WTC11 (cell line): Measurements from ENCODE around the gene C1QTNF12. TPM values are rescaled to one million over a fixed set of nuclear protein-coding genes. Genes with fewer than 3 reads are reported as not detected.

Experiments
- ATAC-seq: fragments of 200-7000 bp; cut with Tn5 transposase; 2 replicates; pipeline ENCODE4 v1.10.0; 2021; ENCODE audit warnings: mild to moderate bottlenecking, moderate library complexity
- CTCF ChIA-PET: fragments of 300-600 bp; sonication (Branson Sonifier 250); formaldehyde crosslinking; loops from one replicate; lab custom pipeline; 2021; ENCODE audit warnings: antibody characterized with exemption; lab: Charles Lee
- POLR2A ChIA-PET: fragments of 350-600 bp; sonication (Branson Sonifier 250); formaldehyde crosslinking; loops from one replicate; lab custom pipeline; 2021; ENCODE audit warnings: antibody characterized with exemption; lab: Charles Lee
- DNase-seq: peaks from one replicate; pipeline ENCODE4 v3.0.0; 2021; ENCODE audit warnings: low spot score
- H3K27ac Mint-ChIP-seq: 2 replicates; pipeline ENCODE4 v1.8.0; 2021; ENCODE audit warnings: mixed read lengths
- H3K27me3 Mint-ChIP-seq: 2 replicates; pipeline ENCODE4 v1.8.0; 2021; ENCODE audit warnings: low read depth, mild to moderate bottlenecking, moderate library complexity, mixed read lengths
- H3K36me3 Mint-ChIP-seq: 2 replicates; pipeline ENCODE4 v1.8.0; 2021; ENCODE audit warnings: mixed read lengths
- H3K4me1 Mint-ChIP-seq: 2 replicates; pipeline ENCODE4 v1.8.0; 2022; ENCODE audit warnings: mixed read lengths
- H3K4me3 Mint-ChIP-seq: 2 replicates; pipeline ENCODE4 v1.8.0; 2021; ENCODE audit warnings: mild to moderate bottlenecking, moderate library complexity, mixed read lengths
- H3K9me3 Mint-ChIP-seq: 2 replicates; pipeline ENCODE4 v1.8.0; 2021; ENCODE audit warnings: mixed read lengths
- CBFB ChIP-seq: sonication (generic); formaldehyde crosslinking; IDR thresholded peaks from 2 replicates; pipeline ENCODE4 v1.8.1; 2022; ENCODE audit warnings: mild to moderate bottlenecking, low read depth, missing genetic modification reagents
- CREB1 ChIP-seq: sonication (generic); formaldehyde crosslinking; IDR thresholded peaks from 2 replicates; pipeline ENCODE4 v1.8.0; 2023; ENCODE audit warnings: mild to moderate bottlenecking, missing genetic modification reagents
- CREM ChIP-seq: sonication (generic); formaldehyde crosslinking; IDR thresholded peaks from 2 replicates; pipeline ENCODE4 v1.8.1; 2022; ENCODE audit warnings: mild to moderate bottlenecking, missing genetic modification reagents, moderate library complexity
- EMX1 ChIP-seq: fragments of 250-450 bp; sonication (Bioruptor Pico); IDR thresholded peaks from 2 replicates; pipeline ENCODE4 v1.8.0; 2021; ENCODE audit warnings: mild to moderate bottlenecking
- FOXP1 ChIP-seq: sonication (generic); formaldehyde crosslinking; IDR thresholded peaks from 2 replicates; pipeline ENCODE4 v1.8.0; 2022; ENCODE audit warnings: missing genetic modification reagents, mild to moderate bottlenecking, moderate library complexity, borderline replicate concordance
- IRF1 ChIP-seq: sonication (generic); formaldehyde crosslinking; IDR thresholded peaks from 2 replicates; pipeline ENCODE4 v1.8.0; 2023; ENCODE audit warnings: missing genetic modification reagents
- NFE2L1 ChIP-seq: sonication (generic); formaldehyde crosslinking; IDR thresholded peaks from 2 replicates; pipeline ENCODE4 v1.8.1; 2023; ENCODE audit warnings: missing genetic modification reagents
- NR3C1 ChIP-seq: sonication (generic); formaldehyde crosslinking; conservative IDR thresholded peaks from 2 replicates; pipeline ENCODE4 v1.8.1; 2023; ENCODE audit warnings: low read depth, mild to moderate bottlenecking, missing genetic modification reagents
- PRRX2 ChIP-seq: fragments of 250-450 bp; sonication (Bioruptor Pico); IDR thresholded peaks from 2 replicates; pipeline ENCODE4 v1.8.0; 2021; ENCODE audit warnings: mild to moderate bottlenecking
- SOX15 ChIP-seq: fragments of 250-450 bp; sonication (Bioruptor Pico); IDR thresholded peaks from 2 replicates; pipeline ENCODE4 v1.9.0; 2021; ENCODE audit warnings: mild to moderate bottlenecking
- STAT6 ChIP-seq: sonication (generic); formaldehyde crosslinking; conservative IDR thresholded peaks from 2 replicates; pipeline ENCODE4 v1.8.1; 2023; ENCODE audit warnings: mild to moderate bottlenecking, low read depth, missing genetic modification reagents, moderate library complexity
- TP53 ChIP-seq: sonication (generic); formaldehyde crosslinking; IDR thresholded peaks from 2 replicates; pipeline ENCODE4 v1.8.1; 2023; ENCODE audit warnings: mild to moderate bottlenecking, missing genetic modification reagents
- ZBTB21 ChIP-seq: sonication (generic); formaldehyde crosslinking; IDR thresholded peaks from 2 replicates; pipeline ENCODE4 v1.8.1; 2023; ENCODE audit warnings: mild to moderate bottlenecking, missing genetic modification reagents, borderline replicate concordance
- ZNF416 ChIP-seq: fragments of 250-450 bp; sonication (Bioruptor Pico); IDR thresholded peaks from 2 replicates; pipeline ENCODE4 v1.9.0; 2021; ENCODE audit warnings: mild to moderate bottlenecking, inconsistent platforms
- ZNF423 ChIP-seq: fragments of 250-450 bp; sonication (Bioruptor Pico); IDR thresholded peaks from 2 replicates; pipeline ENCODE4 v2.1.2; 2022; ENCODE audit warnings: mild to moderate bottlenecking, moderate library complexity
- total RNA-seq: library from RNA; stranded (reverse); gene quantifications from 3 replicates; pipeline ENCODE4 v1.2.3, GENCODE V29; 2021
- TF ChIP-seq, protein P1 (sequence below): sonication (generic); formaldehyde crosslinking; IDR thresholded peaks from 2 replicates; pipeline ENCODE4 v1.8.1; 2022; ENCODE audit warnings: missing genetic modification reagents, borderline replicate concordance
- TF ChIP-seq, protein P2 (sequence below): fragments of 250-450 bp; sonication (Bioruptor Pico); IDR thresholded peaks from 2 replicates; pipeline ENCODE4 v1.8.0; 2021; ENCODE audit warnings: mild to moderate bottlenecking
- TF ChIP-seq, protein P3 (sequence below): sonication (generic); formaldehyde crosslinking; IDR thresholded peaks from 2 replicates; pipeline ENCODE4 v1.8.0; 2022; ENCODE audit warnings: mild to moderate bottlenecking, missing genetic modification reagents

C1QTNF12 gene
- total RNA-seq, 1 experiment from 2014 or later, result 10.3 TPM

GRCh38 chr1:1218524-1219200 is 27.9 kb downstream of the C1QTNF12 start:
- DNase-seq (no peak), ATAC-seq (no peak)
- H3K36me3 Mint-ChIP-seq, result peaks cover 9% of the 10 kb centered on the region
- no peaks in the 10 kb centered on the region for H3K4me1 Mint-ChIP-seq
- H3K4me3 Mint-ChIP-seq, result no peak overlapping the region
- no peak overlapping the region for H3K27ac Mint-ChIP-seq
- ChIA-PET CTCF (interaction anchor here (0.8 to 1.2 kb wide), 2 partner anchors 72 to 217 kb away, joined by 3 read pairs; no protein-coding TSS in a partner anchor), POLR2A (no interaction called here)
- no peaks in the 10 kb centered on the region for H3K27me3 Mint-ChIP-seq
- H3K9me3 Mint-ChIP-seq, result no peaks in the 10 kb centered on the region
- TF ChIP-seq, protein P1, sequence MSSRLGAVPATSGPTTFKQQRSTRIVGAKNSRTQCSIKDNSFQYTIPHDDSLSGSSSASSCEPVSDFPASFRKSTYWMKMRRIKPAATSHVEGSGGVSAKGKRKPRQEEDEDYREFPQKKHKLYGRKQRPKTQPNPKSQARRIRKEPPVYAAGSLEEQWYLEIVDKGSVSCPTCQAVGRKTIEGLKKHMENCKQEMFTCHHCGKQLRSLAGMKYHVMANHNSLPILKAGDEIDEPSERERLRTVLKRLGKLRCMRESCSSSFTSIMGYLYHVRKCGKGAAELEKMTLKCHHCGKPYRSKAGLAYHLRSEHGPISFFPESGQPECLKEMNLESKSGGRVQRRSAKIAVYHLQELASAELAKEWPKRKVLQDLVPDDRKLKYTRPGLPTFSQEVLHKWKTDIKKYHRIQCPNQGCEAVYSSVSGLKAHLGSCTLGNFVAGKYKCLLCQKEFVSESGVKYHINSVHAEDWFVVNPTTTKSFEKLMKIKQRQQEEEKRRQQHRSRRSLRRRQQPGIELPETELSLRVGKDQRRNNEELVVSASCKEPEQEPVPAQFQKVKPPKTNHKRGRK (CRISPR knock-in tag), result no peak
- TF ChIP-seq FOXP1 (CRISPR knock-in tag) (no peak), CREB1 (CRISPR knock-in tag) (no peak), NFE2L1 (no peak), CREM (CRISPR knock-in tag) (no peak), ZBTB21 (CRISPR knock-in tag) (no peak), CBFB (no peak), ZNF416 (CRISPR knock-in tag) (no peak), PRRX2 (CRISPR knock-in tag) (no peak), IRF1 (CRISPR knock-in tag) (no peak), NR3C1 (CRISPR knock-in tag) (no peak), TP53 (CRISPR knock-in tag) (no peak), EMX1 (no peak), STAT6 (CRISPR knock-in tag) (no peak), SOX15 (CRISPR knock-in tag) (no peak)
- TF ChIP-seq, protein P2, sequence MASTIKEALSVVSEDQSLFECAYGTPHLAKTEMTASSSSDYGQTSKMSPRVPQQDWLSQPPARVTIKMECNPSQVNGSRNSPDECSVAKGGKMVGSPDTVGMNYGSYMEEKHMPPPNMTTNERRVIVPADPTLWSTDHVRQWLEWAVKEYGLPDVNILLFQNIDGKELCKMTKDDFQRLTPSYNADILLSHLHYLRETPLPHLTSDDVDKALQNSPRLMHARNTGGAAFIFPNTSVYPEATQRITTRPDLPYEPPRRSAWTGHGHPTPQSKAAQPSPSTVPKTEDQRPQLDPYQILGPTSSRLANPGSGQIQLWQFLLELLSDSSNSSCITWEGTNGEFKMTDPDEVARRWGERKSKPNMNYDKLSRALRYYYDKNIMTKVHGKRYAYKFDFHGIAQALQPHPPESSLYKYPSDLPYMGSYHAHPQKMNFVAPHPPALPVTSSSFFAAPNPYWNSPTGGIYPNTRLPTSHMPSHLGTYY (CRISPR knock-in tag), result no peak
- TF ChIP-seq, protein P3, sequence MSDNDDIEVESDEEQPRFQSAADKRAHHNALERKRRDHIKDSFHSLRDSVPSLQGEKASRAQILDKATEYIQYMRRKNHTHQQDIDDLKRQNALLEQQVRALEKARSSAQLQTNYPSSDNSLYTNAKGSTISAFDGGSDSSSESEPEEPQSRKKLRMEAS, result no peak

DNA sequence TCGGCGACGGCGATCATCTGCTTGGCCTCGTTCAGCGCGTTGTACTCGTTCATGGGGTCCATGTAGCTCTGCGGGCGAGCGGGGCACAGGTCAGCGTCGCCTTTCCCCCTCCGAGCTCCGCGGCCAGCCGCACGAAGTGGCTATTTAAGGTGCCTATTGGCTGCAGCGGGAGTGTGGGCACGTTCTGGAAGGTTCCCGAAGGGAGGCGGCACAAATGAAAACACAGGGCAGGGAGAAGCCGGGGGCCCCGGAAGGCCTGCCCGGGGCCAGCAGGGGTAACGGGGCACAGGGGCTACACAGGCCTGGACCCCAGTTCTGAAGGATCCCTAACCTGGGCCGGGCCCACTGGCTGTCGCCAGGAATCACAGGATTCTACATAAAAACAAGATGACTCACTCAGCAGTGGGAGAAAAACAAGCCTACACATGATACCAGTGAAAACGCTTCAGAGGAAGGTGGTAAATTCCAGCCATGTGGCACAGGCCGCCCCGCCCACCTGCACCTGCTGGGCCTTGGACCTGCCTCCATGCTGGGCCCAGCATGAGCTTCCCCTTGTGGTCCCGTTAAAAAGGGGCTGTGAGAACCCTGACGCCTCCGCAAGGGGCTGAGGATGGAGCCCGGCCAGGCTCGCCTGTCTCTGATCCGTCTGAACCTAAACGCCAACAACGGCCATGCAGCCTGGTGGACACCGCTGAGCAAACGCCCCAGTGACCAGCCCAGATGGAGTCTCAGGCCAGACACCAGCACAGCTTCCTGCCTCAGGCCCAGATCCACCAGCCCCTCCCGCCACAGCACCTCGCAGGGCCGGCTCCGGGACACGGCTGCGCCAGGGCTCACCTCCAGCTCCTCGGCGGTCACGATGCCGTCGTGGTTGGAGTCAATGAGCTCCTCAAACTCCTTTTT is 28.6 kb downstream of the C1QTNF12 start:
- CTCF ChIA-PET, result interaction anchor here (0.8 to 1.2 kb wide), 2 partner anchors 71 to 216 kb away, joined by 3 read pairs; no protein-coding TSS in a partner anchor
- POLR2A ChIA-PET, result interaction anchor here (0.6 kb wide), 1 partner anchor 77 kb away, joined by 3 read pairs; no protein-coding TSS in a partner anchor

More for the DNA sequence above, 28.6 kb downstream of the C1QTNF12 start:
- Mint-ChIP-seq H3K4me1 (no peaks in the 10 kb centered on the region), H3K4me3 (no peak overlapping the region)
- no peak for DNase-seq
- TF ChIP-seq ZNF423 (CRISPR knock-in tag) (peak; percentile 50; the same call in 1 of the 2 replicates), ZNF416 (CRISPR knock-in tag) (no peak)
- TF ChIP-seq, all 79 proteins: peak for 1
- H3K36me3 Mint-ChIP-seq, result peaks cover 4% of the 10 kb centered on the region
- ATAC-seq, result no peak
- H3K27ac Mint-ChIP-seq, result no peak overlapping the region
- H3K9me3 Mint-ChIP-seq, result no peaks in the 10 kb centered on the region
- H3K27me3 Mint-ChIP-seq, result no peaks in the 10 kb centered on the region
